DOHH2 (cell line): Measurements from ENCODE around the gene CDKN2B-AS1.

Source experiments
- H3F3A ChIP-seq: fragments of 200-600 bp; sonication (generic), shearing (Covaris generic); 2 replicates; pipeline ENCODE4 v1.6.0; 2016; ENCODE audit warnings: antibody characterized with exemption, mild to moderate bottlenecking; ENCODE audit not compliant: control insufficient read depth, insufficient read depth
- H3K27ac ChIP-seq: fragments of 200-600 bp; sonication (generic); 2 replicates; pipeline ENCODE4 v1.5.1; 2014; ENCODE audit warnings: low read depth, mild to moderate bottlenecking, low read length, moderate library complexity
- H3K27me3 ChIP-seq: fragments of 200-600 bp; sonication (generic); 2 replicates; pipeline ENCODE4 v1.6.1; 2014; ENCODE audit warnings: mild to moderate bottlenecking, low read length, mixed read lengths; ENCODE audit not compliant: control insufficient read depth
- H3K36me3 ChIP-seq: fragments of 200-600 bp; sonication (generic); 2 replicates; pipeline ENCODE4 v1.6.1; 2014; ENCODE audit warnings: mild to moderate bottlenecking, low read length, moderate library complexity, mixed read lengths; ENCODE audit not compliant: control insufficient read depth
- H3K4me1 ChIP-seq: fragments of 200-600 bp; sonication (generic); 2 replicates; pipeline ENCODE4 v1.6.1; 2014; ENCODE audit warnings: mild to moderate bottlenecking, low read length, mixed read lengths; ENCODE audit not compliant: control insufficient read depth
- H3K4me2 ChIP-seq: fragments of 200-600 bp; sonication (generic); 2 replicates; pipeline ENCODE4 v1.6.0; 2014; ENCODE audit warnings: mild to moderate bottlenecking, low read length, moderate library complexity
- H3K4me3 ChIP-seq: fragments of 200-600 bp; sonication (generic); 2 replicates; pipeline ENCODE4 v1.5.1; 2014; ENCODE audit warnings: mild to moderate bottlenecking, low read length, mixed read lengths
- H3K79me2 ChIP-seq: fragments of 200-600 bp; sonication (generic); 2 replicates; pipeline ENCODE4 v1.6.1; 2014; ENCODE audit warnings: mild to moderate bottlenecking, low read length, mixed read lengths; ENCODE audit not compliant: control insufficient read depth
- H3K9me2 ChIP-seq: fragments of 200-600 bp; sonication (generic); replicated peaks from 2 replicates; pipeline ENCODE4 v1.6.1; 2014; ENCODE audit warnings: mild to moderate bottlenecking, low read length, mixed read lengths; ENCODE audit not compliant: control insufficient read depth
- H3K9me3 ChIP-seq: fragments of 200-600 bp; sonication (generic); 2 replicates; pipeline ENCODE4 v1.6.1; 2014; ENCODE audit warnings: antibody characterized with exemption, low read length, mixed read lengths; ENCODE audit not compliant: control insufficient read depth, insufficient read depth
- H4K20me1 ChIP-seq: fragments of 200-600 bp; sonication (generic); 2 replicates; pipeline ENCODE4 v1.6.0; 2014; ENCODE audit warnings: low read depth, mild to moderate bottlenecking, antibody characterized with exemption, low read length, moderate library complexity; ENCODE audit not compliant: control insufficient read depth, insufficient read depth
- CTCF ChIP-seq: fragments of 200-600 bp; sonication (generic); IDR thresholded peaks from one replicate; pipeline ENCODE4 v1.5.1; 2014; ENCODE audit warnings: antibody characterized with exemption, mild to moderate bottlenecking, low read depth, low read length; ENCODE audit not compliant: poor library complexity, severe bottlenecking
- EZH2phosphoT487 ChIP-seq: fragments of 200-600 bp; sonication (generic); IDR thresholded peaks from 2 replicates; pipeline ENCODE4 v1.6.1; 2017; ENCODE audit warnings: borderline replicate concordance, mild to moderate bottlenecking, antibody characterized with exemption, low read length, moderate library complexity, mixed read lengths

Gene CDKN2B-AS1

GRCh38 chr9:22131817-22132216, 137.2 kb downstream of the CDKN2B-AS1 start:
- no peak overlapping the region for H3K4me2 ChIP-seq
- H3K9me3 ChIP-seq, result no peaks in the 10 kb centered on the region
- H3K79me2 ChIP-seq, result no peaks in the 10 kb centered on the region
- no peak overlapping the region for H3K27ac ChIP-seq
- no peaks in the 10 kb centered on the region for H3K36me3 ChIP-seq
- H3K4me1 ChIP-seq, result no peaks in the 10 kb centered on the region
- no peaks in the 10 kb centered on the region for H3F3A ChIP-seq
- no peak overlapping the region for H3K4me3 ChIP-seq
- no peaks in the 10 kb centered on the region for H3K9me2 ChIP-seq
- H3K27me3 ChIP-seq, result no peaks in the 10 kb centered on the region
- TF ChIP-seq EZH2phosphoT487, result no peak
- no peak for TF ChIP-seq CTCF
- no peaks in the 10 kb centered on the region for H4K20me1 ChIP-seq

- no peaks in the 10 kb centered on the region for H3K36me3 ChIP-seq
- H3K9me2 ChIP-seq, result no peaks in the 10 kb centered on the region
- TF ChIP-seq EZH2phosphoT487, result no peak
- TF ChIP-seq CTCF, result no peak
- H3K4me3 ChIP-seq, result no peak overlapping the region
- H3K4me1 ChIP-seq, result no peaks in the 10 kb centered on the region
- no peaks in the 10 kb centered on the region for H3K9me3 ChIP-seq
- no peaks in the 10 kb centered on the region for H3K79me2 ChIP-seq
- H3K27ac ChIP-seq, result no peak overlapping the region
- H4K20me1 ChIP-seq, result no peaks in the 10 kb centered on the region
- no peak overlapping the region for H3K4me2 ChIP-seq
- no peaks in the 10 kb centered on the region for H3K27me3 ChIP-seq
- no peaks in the 10 kb centered on the region for H3F3A ChIP-seq
Observed at GRCh38 chr9:22134390-22134789, 139.8 kb downstream of the CDKN2B-AS1 start.

- no peaks in the 10 kb centered on the region for H3K4me1 ChIP-seq
- no peak overlapping the region for H3K4me3 ChIP-seq
- H3K79me2 ChIP-seq, result no peaks in the 10 kb centered on the region
- H3K9me2 ChIP-seq, result no peaks in the 10 kb centered on the region
- no peak for TF ChIP-seq CTCF
- no peak for TF ChIP-seq EZH2phosphoT487
- H3K27ac ChIP-seq, result no peak overlapping the region
- H3K36me3 ChIP-seq, result no peaks in the 10 kb centered on the region
- no peaks in the 10 kb centered on the region for H4K20me1 ChIP-seq
- H3F3A ChIP-seq, result no peaks in the 10 kb centered on the region
- no peaks in the 10 kb centered on the region for H3K9me3 ChIP-seq
- no peak overlapping the region for H3K4me2 ChIP-seq
- H3K27me3 ChIP-seq, result no peaks in the 10 kb centered on the region
Observed at GRCh38 chr9:22136461-22137096, 142.0 kb downstream of the CDKN2B-AS1 start.
